Right lobe of liver (tissue), 6 donors: Measurements from ENCODE around the gene CARTPT. TPM values are rescaled to one million over a fixed set of nuclear protein-coding genes. Genes with fewer than 3 reads are reported as not detected.

Experiments used
- ATAC-seq, 4 donors: fragments of 200-7000 bp; cut with Tn5 transposase; one replicate each; pipeline ENCODE4 v1.9.1; 2020; ENCODE audit warnings: mild to moderate bottlenecking in 4 of 4, moderate library complexity in 4 of 4
- DNase-seq, 3 donors: peaks; one replicate each; pipeline ENCODE4 v3.0.0-alpha.2; 2020
- H3K27ac ChIP-seq, 3 donors: fragments of 200-600 bp; one replicate each; pipeline ENCODE4 v1.8.0; 2022
- H3K27me3 ChIP-seq, 2 donors: fragments of 200-600 bp; one replicate each; pipeline ENCODE4 v1.8.0; 2022
- H3K36me3 ChIP-seq, 4 donors: fragments of 200-600 bp; sonication (generic) in 1 of 4; one replicate each; pipeline versions ENCODE4 v1.5.1 to v1.8.0; 2017 to 2022; ENCODE audit warnings: control low read depth in 1 of 4
- H3K4me1 ChIP-seq, 4 donors: fragments of 200-600 bp; sonication (generic) in 1 of 4; one replicate each; pipeline versions ENCODE4 v1.5.1 to v1.8.0; 2017 to 2022; ENCODE audit warnings: control low read depth in 1 of 4
- H3K4me3 ChIP-seq, 3 donors: fragments of 200-600 bp; one replicate each; pipeline ENCODE4 v1.8.0; 2022
- H3K9me3 ChIP-seq, 4 donors: fragments of 200-600 bp; sonication (generic) in 1 of 4; one replicate each; pipeline versions ENCODE4 v1.5.1 to v1.8.0; 2017 to 2022; ENCODE audit warnings: control low read depth in 1 of 4
- CTCF ChIP-seq, 4 donors: fragments of 200-600 bp in 3 of 4; fragments of 450-650 bp in 1 of 4; IDR thresholded peaks; one replicate each; pipeline versions ENCODE4 v1.5.1 to v1.8.0; 2016 to 2022; ENCODE audit warnings: antibody characterized with exemption in 4 of 4, mild to moderate bottlenecking in 2 of 4
- POLR2A ChIP-seq: fragments of 450-650 bp; IDR thresholded peaks from one replicate; pipeline ENCODE4 v1.6.1; 2017; ENCODE audit warnings: antibody characterized with exemption, mild to moderate bottlenecking
- WGBS: methylation state at CpG from one replicate; pipeline ENCODE4 v1.1.6; 2018; ENCODE audit warnings: low coverage, low lambda C conversion rate; ENCODE audit not compliant: insufficient coverage; ENCODE audit errors: missing lambda C conversion rate; 5-methylcytosine and 5-hydroxymethylcytosine counted together
- intact Hi-C, 2 donors: fragments of 100-400 bp; cut with DNase I; formaldehyde crosslinking; loops; one replicate each; pipeline versions ENCODE4 v1.11.2 to v1.14.1; 2022
- total RNA-seq, 6 experiments: library from RNA; depleted of rRNA in 2 of 6; stranded (reverse); fragments of >200 nt in 2 of 6; fragmentation: NEBNext Ultra II Directional in 3 of 6; extraction: Animal tissue kit (Norgen Biotek cat#: 25700) in 3 of 6; gene quantifications; one replicate each; pipeline versions ENCODE4 v1.1.0 to v1.2.4, GENCODE V29; 2016 to 2023
- donor health status: DM: no; HTN: yes; CAD: no.
- donor health status: DM: no; HTN: no; CAD: no.
- donor health status: DM: no; HTN: no; CAD: no.
- donor health status: DM: no; HTN: yes; CAD: no.
- donor health status: DM: no; HTN: yes; CAD: no.

The CARTPT gene
- total RNA-seq, 6 experiments from 2014 or later: not detected

GRCh38 chr5:71738662-71739361 is 19.7 kb downstream of the CARTPT start:
- intact Hi-C loops: no loop called here
- Histone ChIP-seq H3K27me3 (no peaks in the 10 kb centered on the region), H3K4me1 (no peaks in the 10 kb centered on the region), H3K27ac (no peak overlapping the region), H3K4me3 (no peak overlapping the region), H3K9me3 (no peaks in the 10 kb centered on the region), H3K36me3 (no peaks in the 10 kb centered on the region)
- no peak for TF ChIP-seq POLR2A
- TF ChIP-seq CTCF (IDR thresholded peaks at IDR 0.05): no peak
- WGBS: 54% methylated on average over 4 of the region's 4 CpGs
- ATAC-seq: no peak
- no peak for DNase-seq

- Histone ChIP-seq H3K4me3 (no peak overlapping the region), H3K4me1 (peaks cover 0 to 6% (median 0%) of the 10 kb centered on the region in 4 donors), H3K9me3 (no peaks in the 10 kb centered on the region), H3K36me3 (no peaks in the 10 kb centered on the region), H3K27me3 (no peaks in the 10 kb centered on the region), H3K27ac (no peak overlapping the region)
- ATAC-seq (no peak), DNase-seq (no peak)
- no peak for TF ChIP-seq POLR2A
- intact Hi-C loops: no loop called here
- 62% methylated on average over 8 of the region's 8 CpGs for WGBS
Measured at GRCh38 chr5:71740015-71740753, 21.1 kb downstream of the CARTPT start.

- H3K36me3 ChIP-seq: no peaks in the 10 kb centered on the region
- ATAC-seq (no peak), DNase-seq (no peak)
- H3K4me3 ChIP-seq: no peak overlapping the region
- intact Hi-C loops: no loop called here
- H3K9me3 ChIP-seq: no peaks in the 10 kb centered on the region
- no peak overlapping the region for H3K27ac ChIP-seq
- 55% methylated on average over 6 of the region's 6 CpGs for WGBS
- no peaks in the 10 kb centered on the region for H3K27me3 ChIP-seq
- TF ChIP-seq POLR2A (no peak), CTCF (IDR thresholded peaks at IDR 0.05) (no peak)
- peaks cover 0 to 6% (median 0%) of the 10 kb centered on the region in 4 donors for H3K4me1 ChIP-seq
Measured at GRCh38 chr5:71743155-71743554, 24.1 kb downstream of the CARTPT start.

- no peaks in the 10 kb centered on the region for H3K27me3 ChIP-seq
- DNase-seq (no peak), ATAC-seq (peak in 1 of 4 donors; percentile 7)
- no peak overlapping the region for H3K4me3 ChIP-seq
- H3K4me1 ChIP-seq: peaks cover 0 to 6% (median 0%) of the 10 kb centered on the region in 4 donors
- no peaks in the 10 kb centered on the region for H3K9me3 ChIP-seq
- intact Hi-C loops: no loop called here
- H3K36me3 ChIP-seq: no peaks in the 10 kb centered on the region
- TF ChIP-seq CTCF (IDR thresholded peaks at IDR 0.05) (no peak), POLR2A (no peak)
- 34% methylated on average over 6 of the region's 7 CpGs for WGBS
- no peak overlapping the region for H3K27ac ChIP-seq
Measured at GRCh38 chr5:71744009-71744790, 25.1 kb downstream of the CARTPT start.
